NCI-H2081 treated with DMSO at 0.1 percent for 48 hours (cell line): ENCODE results near the gene PDCD5.
"Not testable (repeated sequence)": the region's sequence is repeated elsewhere in the genome, so short reads cannot be mapped to it uniquely, and the experiment has no call there.

Experiments
- DNase-seq: peaks from one replicate; lab custom pipeline; 2025; lab: John Stamatoyannopoulos, UW

The PDCD5 gene

GRCh38 chr19:32580901-32581704 is at the start of gene PDCD5:
Gene PDCD5, plus strand, starts transcription at chr19:32581190. Its CDS starts 72 bp downstream, at chr19:32581262.
- DNase-seq, result peak; percentile 77

GRCh38 chr19:32532233-32532632 is 48.8 kb upstream of the PDCD5 start:
- no peak for DNase-seq

GRCh38 chr19:32537580-32537979 is 43.4 kb upstream of the PDCD5 start:
- no peak for DNase-seq

- no peak for DNase-seq
Observed at GRCh38 chr19:32539240-32539916, 41.6 kb upstream of the PDCD5 start.

- DNase-seq, result no peak
Observed at GRCh38 chr19:32540621-32541020, 40.4 kb upstream of the PDCD5 start.

GRCh38 chr19:32541376-32541775 is 39.6 kb upstream of the PDCD5 start:
- DNase-seq, result not testable (repeated sequence)

GRCh38 chr19:32542477-32543108 is 38.4 kb upstream of the PDCD5 start:
- DNase-seq, result no peak

GRCh38 chr19:32543115-32543900 is 37.7 kb upstream of the PDCD5 start:
- DNase-seq, result no peak

- DNase-seq, result no peak
Observed at GRCh38 chr19:32544917-32545316, 36.1 kb upstream of the PDCD5 start.

- DNase-seq, result no peak
Observed at GRCh38 chr19:32550666-32551065, 30.3 kb upstream of the PDCD5 start.

GRCh38 chr19:32555786-32556185 is 25.2 kb upstream of the PDCD5 start:
- DNase-seq, result no peak

- no peak for DNase-seq
Observed at GRCh38 chr19:32558607-32559228, 22.3 kb upstream of the PDCD5 start.

GRCh38 chr19:32563761-32564160 is 17.2 kb upstream of the PDCD5 start:
- no peak for DNase-seq

GRCh38 chr19:32566246-32566830 is 14.7 kb upstream of the PDCD5 start:
- DNase-seq, result no peak

- DNase-seq, result no peak
Observed at GRCh38 chr19:32567486-32567885, 13.5 kb upstream of the PDCD5 start.

- DNase-seq, result no peak
Observed at GRCh38 chr19:32570081-32570785, 10.8 kb upstream of the PDCD5 start.

- not testable (repeated sequence) for DNase-seq
Observed at GRCh38 chr19:32571471-32572075, 9.4 kb upstream of the PDCD5 start.

GRCh38 chr19:32572700-32573491 is 8.1 kb upstream of the PDCD5 start:
- DNase-seq, result not testable (repeated sequence)

GRCh38 chr19:32573492-32573794 is 7.5 kb upstream of the PDCD5 start:
- no peak for DNase-seq

- DNase-seq, result no peak
Observed at GRCh38 chr19:32576790-32577189, 4.2 kb upstream of the PDCD5 start.
